Keratinocyte (primary cell): ENCODE results near the gene CDON.

ENCODE experiments used
- EZH2 ChIP-seq: IDR thresholded peaks from one replicate; pipeline ENCODE4 v1.6.1; 2012; ENCODE audit warnings: inconsistent platforms, mild to moderate bottlenecking, low read length, moderate library complexity
- TF ChIP-seq, protein P1 (sequence below), 3 experiments: IDR thresholded peaks in 1 of 3; conservative IDR thresholded peaks in 1 of 3; optimal IDR thresholded peaks in 1 of 3; 2 replicates in 2 of 3; 3 replicates in 1 of 3; pipeline versions ENCODE3 to v1.5.1; 2011; ENCODE audit warnings: low read length in 3 of 3, mild to moderate bottlenecking in 3 of 3, moderate library complexity in 2 of 3, control low read depth in 1 of 3, inconsistent platforms in 1 of 3; ENCODE audit not compliant: insufficient read depth in 2 of 3; ENCODE audit errors: extremely low read depth in 1 of 3

- TF ChIP-seq, protein P1, sequence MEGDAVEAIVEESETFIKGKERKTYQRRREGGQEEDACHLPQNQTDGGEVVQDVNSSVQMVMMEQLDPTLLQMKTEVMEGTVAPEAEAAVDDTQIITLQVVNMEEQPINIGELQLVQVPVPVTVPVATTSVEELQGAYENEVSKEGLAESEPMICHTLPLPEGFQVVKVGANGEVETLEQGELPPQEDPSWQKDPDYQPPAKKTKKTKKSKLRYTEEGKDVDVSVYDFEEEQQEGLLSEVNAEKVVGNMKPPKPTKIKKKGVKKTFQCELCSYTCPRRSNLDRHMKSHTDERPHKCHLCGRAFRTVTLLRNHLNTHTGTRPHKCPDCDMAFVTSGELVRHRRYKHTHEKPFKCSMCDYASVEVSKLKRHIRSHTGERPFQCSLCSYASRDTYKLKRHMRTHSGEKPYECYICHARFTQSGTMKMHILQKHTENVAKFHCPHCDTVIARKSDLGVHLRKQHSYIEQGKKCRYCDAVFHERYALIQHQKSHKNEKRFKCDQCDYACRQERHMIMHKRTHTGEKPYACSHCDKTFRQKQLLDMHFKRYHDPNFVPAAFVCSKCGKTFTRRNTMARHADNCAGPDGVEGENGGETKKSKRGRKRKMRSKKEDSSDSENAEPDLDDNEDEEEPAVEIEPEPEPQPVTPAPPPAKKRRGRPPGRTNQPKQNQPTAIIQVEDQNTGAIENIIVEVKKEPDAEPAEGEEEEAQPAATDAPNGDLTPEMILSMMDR (optimal IDR thresholded peaks at IDR 0.05 in 1 of 3, IDR thresholded peaks at IDR 0.05 in 1 of 3, conservative IDR thresholded peaks at IDR 0.05 in 1 of 3; ENCODE audit: extremely low read depth in 1 of 3, insufficient read depth in 2 of 3, low read length in 3 of 3): no peak
- TF ChIP-seq EZH2: no peak
These were observed 14.0 kb upstream of the CDON start for GRCh38 chr11:126076641-126077040.
